Measurements from ENCODE around the gene GOLGA6C. TPM values are rescaled to one million over a fixed set of nuclear protein-coding genes. Genes with fewer than 3 reads are reported as not detected.
"Not testable (repeated sequence)": the region's sequence is repeated elsewhere in the genome, so short reads cannot be mapped to it uniquely, and the experiment has no call there.

The GOLGA6C gene
- total and polyA plus RNA-seq, 2 donors (not counting 1 experiment from before 2014, with no cell fraction given): not detected

- H2AFZ ChIP-seq (ENCODE audit: insufficient read depth, low read depth, low read length, poor library complexity, severe bottlenecking); H3K4me1 ChIP-seq (ENCODE audit: control insufficient read depth in 2 of 2, insufficient read depth in 2 of 2, low read length in 2 of 2); H3K4me1 Mint-ChIP-seq; H3K27ac Mint-ChIP-seq; H3K4me2 ChIP-seq (replicated peaks; ENCODE audit: low read depth, low read length, poor library complexity, severe bottlenecking); H3K9me3 Mint-ChIP-seq (ENCODE audit: insufficient read depth); H3K9ac ChIP-seq (ENCODE audit: low read length); H3K79me2 ChIP-seq (ENCODE audit: control insufficient read depth, insufficient read depth, low read length); H3K36me3 ChIP-seq (replicated peaks in 1 of 2; ENCODE audit: control extremely low read depth in 1 of 2, control insufficient read depth in 1 of 2, extremely low read depth in 1 of 2, insufficient read depth in 2 of 2, low read length in 1 of 2); ATAC-seq (ENCODE audit: low read depth); H3K4me3 ChIP-seq (ENCODE audit: control extremely low read depth in 1 of 5, extremely low read depth in 1 of 5, insufficient read depth in 1 of 5, low read depth in 2 of 5, low read length in 4 of 5); H3K4me3 Mint-ChIP-seq; POLR2A ChIA-PET; intact Hi-C loops (cut with micrococcal nuclease); H3K9me3 ChIP-seq (ENCODE audit: control extremely low read depth in 1 of 3, control insufficient read depth in 2 of 3, insufficient read depth in 1 of 3, low read length in 2 of 3); H3K27ac ChIP-seq (ENCODE audit: low read length in 2 of 2); H4K20me1 ChIP-seq (ENCODE audit: control insufficient read depth, insufficient read depth, low read length, poor library complexity, severe bottlenecking); DNase-seq; H3K27me3 ChIP-seq (replicated peaks in 1 of 4; ENCODE audit: control extremely low read depth in 1 of 4, control insufficient read depth in 3 of 4, insufficient read depth in 4 of 4, low read length in 3 of 4): not testable (repeated sequence)
- WGBS (ENCODE audit: insufficient coverage): 90% methylated on average over 5 of the region's 6 CpGs
- peaks cover 19% of the 10 kb centered on the region for H3K27me3 Mint-ChIP-seq
- CTCF ChIA-PET: interaction anchor here (1.2 kb wide), 1 partner anchor 218 kb away, joined by 3 read pairs; no protein-coding TSS in a partner anchor
These were observed 9.1 kb upstream of the GOLGA6C start for GRCh38 chr15:75248991-75249390.

GRCh38 chr15:75249726-75250125 lies 8.4 kb upstream of the GOLGA6C start:
- no peak overlapping the region for H3K27ac Mint-ChIP-seq
- no peaks in the 10 kb centered on the region for H3K9me3 Mint-ChIP-seq (ENCODE audit: insufficient read depth)
- Histone ChIP-seq H3K36me3 (replicated peaks in 1 of 2; ENCODE audit: control extremely low read depth in 1 of 2, control insufficient read depth in 1 of 2, extremely low read depth in 1 of 2, insufficient read depth in 2 of 2, low read length in 1 of 2) (no peaks in the 10 kb centered on the region), H3K27me3 (replicated peaks in 1 of 4; ENCODE audit: control extremely low read depth in 1 of 4, control insufficient read depth in 3 of 4, insufficient read depth in 4 of 4, low read length in 3 of 4) (no peaks in the 10 kb centered on the region), H3K9me3 (ENCODE audit: control extremely low read depth in 1 of 3, control insufficient read depth in 2 of 3, insufficient read depth in 1 of 3, low read length in 2 of 3) (no peaks in the 10 kb centered on the region), H3K79me2 (ENCODE audit: control insufficient read depth, insufficient read depth, low read length) (no peaks in the 10 kb centered on the region), H4K20me1 (ENCODE audit: control insufficient read depth, insufficient read depth, low read length, poor library complexity, severe bottlenecking) (no peaks in the 10 kb centered on the region), H2AFZ (ENCODE audit: insufficient read depth, low read depth, low read length, poor library complexity, severe bottlenecking) (no peak overlapping the region), H3K4me1 (ENCODE audit: control insufficient read depth in 2 of 2, insufficient read depth in 2 of 2, low read length in 2 of 2) (no peaks in the 10 kb centered on the region), H3K9ac (ENCODE audit: low read length) (no peak overlapping the region), H3K27ac (ENCODE audit: low read length in 2 of 2) (no peak overlapping the region), H3K4me2 (replicated peaks; ENCODE audit: low read depth, low read length, poor library complexity, severe bottlenecking) (no peak overlapping the region), H3K4me3 (ENCODE audit: control extremely low read depth in 1 of 5, extremely low read depth in 1 of 5, insufficient read depth in 1 of 5, low read depth in 2 of 5, low read length in 4 of 5) (no peak overlapping the region)
- no peaks in the 10 kb centered on the region for H3K4me1 Mint-ChIP-seq
- no peak for TF ChIP-seq EZH2 (IDR thresholded peaks at IDR 0.05; ENCODE audit: borderline replicate concordance, insufficient read depth, low read depth, low read length, poor library complexity, severe bottlenecking)
- TF ChIP-seq, protein P1, sequence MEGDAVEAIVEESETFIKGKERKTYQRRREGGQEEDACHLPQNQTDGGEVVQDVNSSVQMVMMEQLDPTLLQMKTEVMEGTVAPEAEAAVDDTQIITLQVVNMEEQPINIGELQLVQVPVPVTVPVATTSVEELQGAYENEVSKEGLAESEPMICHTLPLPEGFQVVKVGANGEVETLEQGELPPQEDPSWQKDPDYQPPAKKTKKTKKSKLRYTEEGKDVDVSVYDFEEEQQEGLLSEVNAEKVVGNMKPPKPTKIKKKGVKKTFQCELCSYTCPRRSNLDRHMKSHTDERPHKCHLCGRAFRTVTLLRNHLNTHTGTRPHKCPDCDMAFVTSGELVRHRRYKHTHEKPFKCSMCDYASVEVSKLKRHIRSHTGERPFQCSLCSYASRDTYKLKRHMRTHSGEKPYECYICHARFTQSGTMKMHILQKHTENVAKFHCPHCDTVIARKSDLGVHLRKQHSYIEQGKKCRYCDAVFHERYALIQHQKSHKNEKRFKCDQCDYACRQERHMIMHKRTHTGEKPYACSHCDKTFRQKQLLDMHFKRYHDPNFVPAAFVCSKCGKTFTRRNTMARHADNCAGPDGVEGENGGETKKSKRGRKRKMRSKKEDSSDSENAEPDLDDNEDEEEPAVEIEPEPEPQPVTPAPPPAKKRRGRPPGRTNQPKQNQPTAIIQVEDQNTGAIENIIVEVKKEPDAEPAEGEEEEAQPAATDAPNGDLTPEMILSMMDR (IDR thresholded peaks at IDR 0.05): no peak
- no peak for ATAC-seq (ENCODE audit: low read depth)
- CTCF ChIA-PET: interaction anchor here (1.2 kb wide), 1 partner anchor 219 kb away, joined by 3 read pairs; no protein-coding TSS in a partner anchor
- POLR2A ChIA-PET: no interaction called here
- H3K27me3 Mint-ChIP-seq: peaks cover 19% of the 10 kb centered on the region
- no peak for DNase-seq
- WGBS (ENCODE audit: insufficient coverage): no CpG with 5 or more reads among the region's 4 CpGs
- H3K4me3 Mint-ChIP-seq: no peak overlapping the region
- intact Hi-C loops (cut with micrococcal nuclease): no loop called here

DNA sequence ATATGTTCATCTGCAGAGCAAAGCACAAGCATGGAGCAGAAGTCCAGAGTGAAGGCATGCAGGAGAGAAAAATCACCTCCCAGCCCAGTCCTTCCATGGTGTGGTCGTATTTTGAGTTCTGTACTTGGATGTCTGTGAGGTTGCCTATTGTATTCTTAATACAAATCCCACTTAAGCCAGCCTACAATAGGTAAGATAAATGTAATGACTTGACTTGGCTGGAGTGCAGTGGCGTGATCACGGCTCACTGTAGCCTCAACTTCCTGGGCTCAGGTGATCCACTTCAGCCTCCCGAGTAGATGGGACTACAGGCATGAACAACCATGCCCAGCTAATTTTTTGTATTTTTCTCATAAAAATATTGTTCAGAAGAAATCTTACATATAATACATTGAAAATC lies 6.8 kb upstream of the GOLGA6C start:
- no CpG with 5 or more reads among the region's 4 CpGs for WGBS (ENCODE audit: insufficient coverage)
- CTCF ChIA-PET; H2AFZ ChIP-seq (ENCODE audit: insufficient read depth, low read depth, low read length, poor library complexity, severe bottlenecking); H3K27me3 ChIP-seq (replicated peaks in 1 of 4; ENCODE audit: control extremely low read depth in 1 of 4, control insufficient read depth in 3 of 4, insufficient read depth in 4 of 4, low read length in 3 of 4); H3K4me1 ChIP-seq (ENCODE audit: control insufficient read depth in 2 of 2, insufficient read depth in 2 of 2, low read length in 2 of 2); H3K4me3 ChIP-seq (ENCODE audit: control extremely low read depth in 1 of 5, extremely low read depth in 1 of 5, insufficient read depth in 1 of 5, low read depth in 2 of 5, low read length in 4 of 5); DNase-seq; POLR2A ChIA-PET; ATAC-seq (ENCODE audit: low read depth); H4K20me1 ChIP-seq (ENCODE audit: control insufficient read depth, insufficient read depth, low read length, poor library complexity, severe bottlenecking); H3K4me2 ChIP-seq (replicated peaks; ENCODE audit: low read depth, low read length, poor library complexity, severe bottlenecking); intact Hi-C loops (cut with micrococcal nuclease); H3K27ac Mint-ChIP-seq; H3K9me3 ChIP-seq (ENCODE audit: control extremely low read depth in 1 of 3, control insufficient read depth in 2 of 3, insufficient read depth in 1 of 3, low read length in 2 of 3); H3K9ac ChIP-seq (ENCODE audit: low read length); H3K79me2 ChIP-seq (ENCODE audit: control insufficient read depth, insufficient read depth, low read length); H3K9me3 Mint-ChIP-seq (ENCODE audit: insufficient read depth); H3K27ac ChIP-seq (ENCODE audit: low read length in 2 of 2); H3K4me3 Mint-ChIP-seq; H3K36me3 ChIP-seq (replicated peaks in 1 of 2; ENCODE audit: control extremely low read depth in 1 of 2, control insufficient read depth in 1 of 2, extremely low read depth in 1 of 2, insufficient read depth in 2 of 2, low read length in 1 of 2); H3K4me1 Mint-ChIP-seq: not testable (repeated sequence)
- H3K27me3 Mint-ChIP-seq: peaks cover 19% of the 10 kb centered on the region

All from B cell (primary cell).